Left hindlimb (tissue), 1 donor: ENCODE measurements around the gene LETM1.

ENCODE experiments used
- DNase-seq: peaks from one replicate; pipeline ENCODE4 v3.0.0-alpha.2; 2018

LETM1 gene

DNA sequence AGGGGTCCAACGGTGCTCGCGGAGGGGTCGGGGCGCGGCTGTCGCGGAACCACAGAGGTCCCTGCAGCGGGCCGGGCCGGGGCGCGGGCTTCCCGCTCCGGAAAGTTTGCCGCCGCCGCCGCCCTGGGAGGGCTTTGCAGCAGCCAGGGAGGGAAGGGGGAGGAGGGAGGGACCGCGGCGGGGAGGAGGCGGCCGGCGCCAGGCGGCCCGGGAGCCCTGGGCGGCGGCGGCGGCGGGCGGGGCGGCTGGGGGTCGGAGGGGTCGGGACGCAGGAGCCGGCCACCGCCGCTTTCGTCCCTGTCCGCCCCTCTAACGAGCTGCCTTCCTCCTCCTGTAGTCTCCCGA lies 62.5 kb downstream of the LETM1 start:
- no peak for DNase-seq

DNA sequence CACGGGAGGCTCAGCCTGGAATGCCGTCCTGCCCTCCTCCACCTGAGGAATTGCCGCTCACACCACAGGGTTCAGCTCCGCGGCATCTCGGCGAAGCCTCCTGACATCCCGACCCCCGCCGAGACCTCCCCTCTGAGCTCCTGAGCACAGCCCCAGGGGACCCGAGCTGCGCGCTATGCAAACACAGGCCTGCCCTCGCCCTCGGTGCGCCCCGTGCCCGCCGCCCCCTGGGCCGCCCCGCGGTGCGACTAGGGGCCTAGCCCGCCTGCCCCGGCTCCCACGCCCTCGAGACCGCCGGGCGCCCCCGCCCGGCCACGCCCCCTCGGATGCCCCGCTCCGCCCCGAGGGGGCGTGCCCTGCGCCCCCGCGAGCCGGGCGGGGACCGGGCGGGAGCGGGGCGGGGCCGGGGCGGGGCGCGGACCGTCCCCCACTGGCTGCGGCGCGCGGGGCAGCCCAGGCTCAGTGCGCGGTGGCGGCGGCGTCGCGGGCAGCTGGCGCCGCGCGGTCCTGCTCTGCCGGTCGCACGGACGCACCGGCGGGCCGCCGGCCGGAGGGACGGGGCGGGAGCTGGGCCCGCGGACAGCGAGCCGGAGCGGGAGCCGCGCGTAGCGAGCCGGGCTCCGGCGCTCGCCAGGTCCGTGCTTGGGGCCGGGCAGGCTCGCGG lies 63.0 kb downstream of the LETM1 start, which contains the start of gene FGFR3:
Gene FGFR3 (plus strand): TSS at position 462 of the 664 bp plus-strand sequence. CDS start 642 bp downstream, outside the sequence.
- no peak for DNase-seq

DNA sequence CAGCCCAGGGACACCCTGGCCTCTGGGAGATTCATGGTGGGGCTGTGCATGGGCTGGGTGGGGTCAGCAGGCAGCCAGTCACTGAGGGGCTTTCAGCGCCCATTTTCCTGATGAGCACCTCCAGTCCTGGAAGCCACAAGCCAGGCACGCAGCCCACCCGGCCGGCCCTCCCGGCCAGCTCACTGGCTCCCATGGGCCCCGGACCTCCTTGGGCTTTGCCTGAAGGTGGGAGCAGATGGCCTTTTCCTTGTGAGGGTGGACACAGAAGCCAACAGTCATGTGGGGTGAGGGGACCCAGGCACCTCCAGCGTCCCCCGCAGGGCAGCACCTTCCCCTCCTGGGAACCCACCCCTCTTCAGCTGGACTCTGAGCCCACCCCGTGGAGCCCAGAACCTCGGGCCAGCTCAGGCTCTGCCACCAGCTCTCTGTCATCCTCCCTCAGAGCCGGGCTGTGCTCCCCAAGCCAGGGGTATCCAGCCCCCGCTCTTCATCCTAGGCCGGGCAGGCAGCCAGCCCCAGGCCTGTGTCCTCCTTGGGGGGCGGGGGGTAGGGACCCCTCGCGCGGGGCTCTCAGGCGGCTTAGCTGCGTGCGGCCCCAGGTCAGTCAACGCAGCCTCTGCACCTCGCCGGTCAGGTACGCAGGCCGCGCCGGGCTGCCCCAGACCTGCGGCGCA lies 63.7 kb downstream of the LETM1 start:
- DNase-seq: no peak

DNA sequence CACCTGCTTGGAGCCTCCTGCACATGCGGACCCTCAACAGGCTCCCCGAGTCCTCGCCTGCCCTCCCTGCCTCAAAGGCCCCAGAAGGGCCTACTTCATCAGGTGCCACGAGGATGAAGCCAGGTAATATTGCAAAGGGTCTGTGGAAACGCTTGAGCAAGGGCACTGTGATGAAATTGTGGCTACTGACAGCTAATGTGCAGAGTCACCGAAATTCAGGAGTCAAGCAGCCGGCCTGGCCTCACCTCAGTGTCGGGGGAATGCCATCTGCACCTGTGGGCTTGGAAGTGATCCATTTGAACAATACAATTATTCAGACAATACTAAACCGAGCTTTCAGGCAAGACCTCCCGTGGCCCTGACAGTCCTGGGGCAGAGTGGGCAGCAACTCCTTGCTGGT lies 66.0 kb downstream of the LETM1 start:
- DNase-seq: no peak

DNA sequence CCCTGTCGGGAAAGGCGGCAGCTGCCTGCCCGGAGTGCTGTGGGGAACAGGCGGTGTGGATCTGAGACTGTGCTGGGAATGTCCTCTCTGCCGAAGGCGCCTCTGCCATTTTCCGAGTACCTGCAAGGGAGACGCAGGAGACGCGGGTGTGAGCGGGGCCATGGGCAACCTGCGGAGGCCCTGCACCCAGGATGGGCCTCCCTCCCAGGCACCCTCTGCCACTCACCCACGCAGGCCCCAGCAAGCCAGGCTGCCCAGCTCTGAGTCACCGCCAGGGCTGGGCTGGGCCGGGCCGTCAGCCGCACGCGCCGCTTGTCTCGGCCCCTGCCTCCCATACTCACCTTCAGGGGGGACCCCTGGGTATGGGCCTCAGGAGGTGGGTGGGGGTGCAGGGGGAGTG lies 66.4 kb downstream of the LETM1 start:
- DNase-seq: no peak

DNA sequence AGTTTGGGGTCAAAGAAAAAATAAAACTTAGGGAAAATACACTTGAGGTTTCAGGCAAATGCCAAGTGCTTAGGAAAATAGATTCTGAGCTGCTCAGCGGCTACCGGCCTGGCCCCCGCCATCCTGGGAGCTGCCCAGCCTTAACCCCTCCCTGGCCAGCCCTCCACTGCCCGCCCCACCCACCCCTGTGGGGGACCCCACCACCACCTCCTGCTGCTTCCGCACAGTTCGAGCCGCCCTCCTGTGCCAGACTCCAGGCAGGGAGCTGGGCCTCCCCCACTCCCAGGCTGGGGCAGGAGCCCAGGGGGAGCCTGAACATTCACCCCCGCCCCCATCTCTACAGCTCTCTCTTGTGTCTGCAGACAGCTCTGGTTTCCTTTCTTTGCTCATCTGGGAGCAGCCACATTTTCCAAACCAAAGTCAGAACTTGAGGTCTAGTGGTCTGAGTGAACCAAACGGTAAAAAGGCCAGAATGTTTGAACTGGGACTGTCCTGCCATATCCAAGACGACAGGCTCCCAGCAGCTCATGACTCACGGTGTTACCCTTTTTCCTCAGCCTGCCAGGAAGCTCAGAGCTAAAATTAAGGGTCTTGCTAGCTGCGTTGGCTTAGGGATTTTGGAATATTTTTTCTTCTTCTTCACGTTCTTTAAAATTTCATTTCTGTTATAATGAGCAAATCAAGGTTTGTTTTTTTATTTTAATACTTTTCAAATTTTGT lies 67.5 kb downstream of the LETM1 start:
- DNase-seq: peak; percentile 68

DNA sequence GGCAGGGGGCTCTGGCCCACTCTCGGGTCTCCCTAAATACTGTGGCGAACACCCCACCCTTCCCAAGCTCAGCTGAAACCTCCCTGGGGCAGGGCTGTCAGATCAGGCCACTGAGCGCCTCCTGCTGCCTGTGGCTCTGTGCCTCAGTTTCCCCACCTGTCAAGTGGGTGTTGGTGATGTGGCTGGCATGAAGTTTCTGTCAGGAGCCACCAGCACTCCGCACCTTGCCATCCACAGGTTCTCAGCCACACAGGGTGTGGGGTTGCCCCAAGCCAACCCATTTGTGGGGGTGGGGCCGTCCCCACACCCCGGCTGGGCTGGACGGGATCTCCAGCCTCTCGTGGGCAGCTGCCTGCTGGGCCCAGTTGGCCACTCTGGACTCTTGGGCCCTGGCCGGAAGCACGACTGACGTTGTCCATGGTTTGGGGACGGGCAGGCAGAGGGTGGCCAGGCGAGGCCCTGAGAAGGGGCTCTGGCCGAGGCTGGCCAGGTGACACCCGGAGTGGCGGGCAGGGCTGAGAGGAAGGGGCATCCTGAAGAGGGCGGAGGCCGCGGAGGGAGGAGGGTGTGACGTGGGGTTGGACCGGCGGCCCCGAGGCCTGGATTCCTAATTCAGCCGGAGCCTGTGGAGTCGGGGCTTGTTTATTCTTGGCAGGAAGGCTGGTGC lies 68.4 kb downstream of the LETM1 start:
- no peak for DNase-seq

DNA sequence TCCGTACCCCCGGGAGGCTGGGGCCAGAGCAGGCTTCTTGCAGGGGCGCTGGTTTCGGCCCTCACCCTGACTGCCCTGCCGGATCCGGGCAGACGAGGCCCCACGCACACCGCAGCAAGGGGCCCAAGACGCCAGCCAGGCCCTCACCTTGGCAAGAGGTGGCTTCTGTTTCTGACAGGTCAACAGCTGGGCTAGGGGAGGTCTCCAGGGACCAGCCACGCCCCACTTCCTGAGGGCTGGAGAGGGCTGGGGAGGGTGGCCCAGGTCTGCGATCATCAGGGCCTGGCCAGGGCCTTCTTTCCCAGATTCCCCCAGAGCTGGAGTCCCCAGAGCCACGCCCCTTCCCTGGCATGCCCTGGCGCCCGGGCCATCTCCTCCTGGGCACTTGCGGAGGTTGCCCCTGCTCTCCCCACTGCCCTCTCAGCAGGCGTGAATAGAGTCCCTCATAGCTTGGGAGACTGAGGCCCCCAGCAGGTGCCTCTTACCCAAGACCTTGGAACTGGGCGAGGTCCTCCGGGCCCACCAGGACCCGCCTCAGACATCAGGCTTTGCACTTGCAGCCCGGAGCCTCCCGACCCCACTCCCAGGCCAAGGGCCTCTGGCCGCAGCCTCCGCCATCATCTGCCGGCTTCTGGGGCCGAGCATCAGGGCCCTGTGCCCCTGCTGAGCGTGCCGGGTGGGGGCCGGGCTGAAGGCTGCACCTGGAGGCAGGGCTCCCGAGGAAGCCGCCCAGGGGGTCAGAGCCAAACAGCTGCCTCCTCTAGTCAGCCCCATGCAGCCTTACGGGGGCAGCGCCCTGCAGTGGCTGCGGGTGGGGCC lies 69.2 kb downstream of the LETM1 start:
- no peak for DNase-seq

DNA sequence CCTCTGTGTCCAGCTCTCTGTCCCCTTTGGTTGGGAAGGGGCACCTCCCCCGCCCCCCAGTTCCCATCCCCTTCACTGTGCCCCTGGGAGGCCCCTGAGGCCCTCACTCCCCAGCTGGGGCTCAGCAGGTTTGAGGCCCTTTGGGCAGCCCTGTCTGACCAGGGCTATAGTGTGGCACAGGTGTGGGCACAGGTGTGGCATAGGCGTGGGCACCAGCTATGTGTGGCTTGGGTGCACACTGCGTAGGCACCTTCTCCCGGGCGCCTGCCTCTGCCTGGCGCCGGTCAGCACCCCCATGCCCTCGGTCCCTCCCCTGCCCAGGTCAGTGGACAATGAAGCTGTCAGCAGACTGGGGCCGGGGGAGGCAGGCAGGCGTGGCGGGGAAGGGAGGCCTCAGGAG lies 70.4 kb downstream of the LETM1 start:
- no peak for DNase-seq

DNA sequence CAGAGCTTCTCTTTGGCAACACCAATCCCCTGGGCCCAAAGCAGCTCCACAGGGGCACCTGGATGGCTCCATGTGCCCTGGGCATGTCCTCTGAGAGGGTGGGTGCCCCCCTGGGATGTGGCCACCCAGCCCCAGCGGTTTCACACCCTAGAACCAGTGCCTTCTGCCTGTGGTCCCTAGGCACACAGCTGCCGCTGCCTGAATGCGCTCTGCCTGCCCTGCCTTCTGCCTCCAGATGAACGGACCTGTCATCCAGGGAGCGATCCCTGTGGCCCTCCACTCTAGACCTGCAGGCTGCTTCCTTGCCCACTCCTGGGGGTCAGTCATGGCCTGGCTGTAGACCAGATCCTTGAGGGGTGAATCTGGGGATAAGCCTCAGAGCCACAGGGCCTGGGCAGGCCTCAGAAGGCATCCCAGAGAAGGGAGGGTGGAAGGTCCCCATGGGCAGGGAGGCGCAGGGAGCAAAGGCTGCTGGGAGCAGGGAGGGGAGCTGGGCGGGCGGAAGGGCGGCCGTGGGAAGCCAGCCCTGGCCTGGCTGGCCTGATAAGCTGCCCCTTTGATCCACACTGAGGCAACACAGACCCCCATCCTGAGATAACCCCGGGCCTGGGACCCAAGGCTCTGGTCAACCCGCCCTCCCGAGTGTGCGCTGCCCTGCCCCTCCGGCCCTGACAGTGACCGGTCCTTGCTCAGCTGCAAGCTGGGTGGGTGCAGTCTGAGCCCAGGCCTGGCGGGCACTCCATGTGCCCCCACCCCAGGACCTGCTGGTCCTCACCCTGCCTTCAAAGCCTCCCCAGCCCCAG lies 71.0 kb downstream of the LETM1 start:
- DNase-seq: no peak

DNA sequence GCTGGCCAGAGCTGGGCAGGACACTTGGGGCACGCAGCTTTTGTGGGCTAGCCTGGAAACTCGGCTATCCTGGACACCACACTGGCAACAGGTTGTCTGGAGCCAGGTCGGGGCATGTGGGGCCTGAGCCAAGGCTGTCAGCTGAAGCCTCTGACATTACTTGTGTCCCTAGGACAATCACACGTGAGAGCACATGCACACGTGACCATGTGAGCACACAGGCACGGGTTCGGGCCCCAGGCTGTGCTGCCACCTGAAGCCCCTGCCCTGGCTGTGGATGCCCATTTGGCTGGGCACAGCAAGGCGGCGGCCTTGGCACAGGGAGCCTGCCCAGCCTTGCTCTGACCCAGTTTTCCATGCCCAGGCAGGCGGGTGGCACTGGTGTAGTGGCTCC lies 71.6 kb downstream of the LETM1 start:
- DNase-seq: no peak

DNA sequence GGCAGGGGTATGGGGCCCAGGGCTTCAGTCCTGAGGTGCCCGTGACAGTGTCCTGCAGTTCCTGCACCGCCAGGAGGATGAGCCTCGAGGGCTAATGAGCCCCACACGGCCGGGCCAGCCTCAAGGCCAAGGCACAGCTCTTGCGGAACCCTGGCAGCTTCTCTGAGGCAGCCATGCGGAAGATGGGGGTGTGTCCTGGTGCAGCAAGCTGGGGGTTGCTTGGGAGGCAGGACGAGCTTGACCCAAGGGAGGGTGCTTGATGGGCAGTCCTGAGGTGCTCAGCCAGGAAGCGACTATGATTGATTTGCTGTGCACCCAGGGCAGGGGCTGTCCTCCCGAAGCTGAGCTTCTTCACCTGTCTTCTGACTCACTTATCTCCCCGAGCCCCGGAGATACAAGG lies 72.0 kb downstream of the LETM1 start:
- DNase-seq: no peak

DNA sequence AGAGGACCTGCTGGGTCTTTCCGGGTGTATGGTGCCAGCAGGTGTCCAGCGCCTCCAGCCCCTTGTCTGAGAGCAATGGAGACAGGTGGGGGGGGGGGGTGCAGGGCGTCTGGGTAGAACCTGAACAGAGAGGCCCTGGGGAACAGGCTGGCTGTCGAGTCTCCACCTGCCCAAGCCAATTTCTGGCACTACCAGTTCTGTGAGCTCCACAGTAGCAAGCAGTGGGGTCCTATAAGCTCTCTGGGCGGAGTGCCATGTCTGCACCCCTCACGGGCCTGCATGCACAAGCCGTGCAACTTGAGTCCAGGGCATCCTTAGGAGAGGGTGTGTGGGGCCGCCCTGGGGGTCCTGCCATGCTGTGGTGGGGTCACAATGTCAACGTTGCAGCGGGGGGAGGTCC lies 72.9 kb downstream of the LETM1 start:
- DNase-seq: no peak

DNA sequence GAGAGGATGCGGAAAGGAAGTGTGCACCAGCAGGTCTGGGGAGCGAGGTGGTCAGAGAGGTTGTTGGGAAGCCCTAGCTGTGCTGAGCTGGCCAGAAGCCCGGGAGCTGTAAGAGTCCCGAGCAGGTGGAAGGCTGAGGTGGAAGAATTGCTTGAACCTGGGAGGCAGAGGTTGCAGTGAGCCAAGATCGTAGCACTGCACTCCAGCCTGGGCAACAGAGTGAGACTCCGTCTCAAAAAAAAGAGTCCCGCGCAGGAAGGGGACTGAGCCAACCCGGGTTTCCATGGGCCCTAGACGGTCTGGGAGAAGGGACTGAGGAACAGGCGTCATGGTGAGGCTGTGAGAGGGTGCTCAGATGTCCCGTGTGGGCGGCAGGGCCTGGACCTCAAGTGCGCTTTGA lies 75.5 kb downstream of the LETM1 start:
- no peak for DNase-seq

DNA sequence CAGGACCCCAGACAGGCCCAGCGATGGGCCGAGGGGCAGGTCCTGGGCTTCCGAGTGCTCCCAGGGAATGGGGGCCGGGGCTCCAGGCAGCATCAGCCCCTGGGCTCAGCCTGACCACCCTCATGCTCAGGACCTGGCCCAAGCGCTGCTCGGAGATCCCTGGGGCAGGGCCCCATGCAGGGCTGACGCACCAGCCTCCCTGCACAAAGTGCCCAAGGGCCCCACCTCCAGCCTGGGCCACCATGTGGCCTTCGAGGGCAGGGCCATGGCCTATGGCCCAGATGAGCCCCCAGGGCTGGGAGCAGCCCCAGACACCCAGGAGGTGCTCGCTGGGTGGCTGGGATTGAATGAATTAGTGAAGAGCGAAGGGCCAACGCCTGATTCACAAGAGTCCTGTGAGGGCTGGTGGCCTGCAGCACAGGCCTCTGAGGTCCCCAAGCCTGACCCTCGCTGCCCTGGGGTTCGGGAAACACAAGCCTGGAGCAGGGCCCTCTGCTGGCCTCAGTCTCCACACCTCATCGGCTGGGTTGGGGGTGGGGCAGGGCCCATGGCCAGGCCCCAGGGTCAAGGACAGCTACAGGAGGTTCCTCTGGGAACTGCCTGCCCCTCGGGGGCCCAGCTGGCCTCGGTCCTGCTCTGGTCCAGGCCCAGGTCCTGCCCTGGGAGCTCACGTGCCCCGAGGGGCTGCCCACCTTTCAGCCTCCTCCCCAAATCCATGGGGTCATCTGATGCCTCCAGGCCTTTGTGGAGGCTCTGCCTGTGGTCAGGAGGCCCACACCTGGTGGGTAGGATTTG lies 76.2 kb downstream of the LETM1 start:
- DNase-seq: no peak

DNA sequence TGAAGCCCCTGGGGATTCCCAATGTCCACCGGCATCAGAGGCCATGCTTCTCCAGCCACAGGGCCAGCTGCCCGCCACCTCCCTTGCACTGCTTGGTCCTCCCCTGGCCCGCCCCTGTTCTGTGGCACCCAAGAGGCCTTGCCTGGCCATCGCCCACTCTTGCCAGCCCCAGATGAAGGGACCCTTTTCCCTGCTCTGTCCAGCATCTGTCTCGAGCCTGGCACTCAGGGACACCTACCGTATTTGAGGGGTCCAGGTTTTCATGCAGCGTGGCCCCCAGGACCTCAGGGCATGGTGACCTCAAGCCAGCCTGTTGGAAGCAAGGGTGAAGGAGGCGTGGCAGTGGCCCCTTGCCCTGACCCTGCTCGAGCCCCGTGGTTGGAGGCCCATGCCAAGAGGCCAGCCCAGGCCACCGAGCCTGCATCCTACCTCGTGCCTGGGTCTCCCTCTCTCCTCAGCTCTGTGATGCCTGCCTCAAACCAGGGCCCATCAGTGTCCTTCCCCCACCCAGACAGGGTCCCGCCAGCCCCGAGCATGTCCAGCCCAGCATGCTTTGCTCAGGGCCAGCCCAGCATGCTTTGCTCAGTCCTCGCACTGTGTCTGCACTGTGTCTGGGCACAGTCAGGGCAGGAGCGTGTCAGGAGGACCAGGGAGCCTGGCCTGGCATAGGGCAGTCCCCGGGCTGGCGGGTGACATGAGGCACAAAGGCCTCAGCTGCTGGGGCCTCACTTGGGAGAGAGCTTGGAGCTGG lies 77.1 kb downstream of the LETM1 start:
- DNase-seq: no peak

DNA sequence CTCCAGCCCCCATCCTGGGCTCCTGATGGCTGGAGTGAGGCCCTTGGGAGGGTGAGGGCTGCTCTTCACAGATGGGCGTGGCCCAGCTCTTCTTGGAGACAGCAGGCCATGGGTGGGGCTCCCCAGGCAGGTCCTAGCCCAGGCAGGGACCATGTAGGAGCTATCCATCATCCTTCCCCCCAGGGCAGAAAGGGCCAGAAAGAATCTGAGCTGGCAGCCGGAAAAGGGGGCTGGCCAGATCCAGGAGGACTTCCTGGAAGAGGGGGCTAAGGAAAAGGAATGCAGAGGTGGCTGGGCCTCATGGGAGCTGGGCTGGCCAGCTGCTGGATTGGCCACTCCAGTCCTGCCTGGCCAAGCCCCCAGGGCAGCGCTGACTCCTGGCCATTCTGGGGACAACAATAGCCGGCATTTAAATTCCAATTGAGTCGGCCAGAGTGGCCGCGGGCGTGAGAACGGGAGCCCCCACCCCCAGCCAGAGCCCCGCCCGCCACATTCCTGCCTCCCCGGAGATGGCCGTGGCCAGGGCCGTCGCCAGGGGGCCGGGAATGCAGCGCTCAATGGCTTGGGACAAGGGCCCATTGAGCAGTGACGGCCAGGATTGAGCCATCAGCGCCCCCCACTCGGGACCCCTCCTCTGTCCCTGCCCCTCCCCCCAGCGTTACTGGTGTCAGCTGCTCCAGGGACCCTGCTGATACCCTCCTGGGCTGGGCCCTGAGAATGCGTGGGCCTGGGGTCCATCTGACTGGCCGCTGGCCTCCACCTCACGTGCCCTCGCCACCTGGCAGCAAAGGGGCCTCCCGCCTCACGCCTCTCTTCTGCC lies 77.9 kb downstream of the LETM1 start:
- DNase-seq: no peak

DNA sequence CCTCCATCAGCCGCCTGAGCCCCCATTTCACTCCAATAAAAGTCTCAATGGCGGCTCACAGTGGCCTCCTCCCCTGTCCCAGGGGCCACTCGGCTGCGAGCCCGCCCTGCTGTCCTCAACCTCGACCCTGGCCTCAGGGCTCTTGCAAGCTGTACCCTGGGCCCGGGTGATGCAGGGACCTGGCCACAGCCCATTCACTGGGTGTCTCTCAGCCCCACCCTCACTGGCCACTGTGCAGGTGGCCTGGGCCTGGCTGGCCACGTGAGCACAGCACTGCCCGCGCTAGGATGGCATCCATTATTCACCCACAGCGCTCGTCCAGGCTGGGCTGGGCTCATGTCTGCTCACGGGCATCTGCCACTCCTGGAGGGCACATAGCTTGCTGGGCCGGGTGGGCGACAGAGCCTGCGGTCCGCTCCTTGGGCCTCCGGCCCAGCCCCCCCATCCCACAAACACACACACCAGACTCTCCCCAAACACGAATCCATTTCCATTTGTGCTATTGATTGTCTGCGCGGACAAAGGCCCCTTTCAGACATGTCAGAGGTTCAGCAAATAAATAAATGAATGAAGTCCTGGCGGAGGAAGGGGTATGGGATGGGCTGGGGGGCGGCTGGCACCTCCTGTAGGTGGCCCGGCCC lies 79.3 kb downstream of the LETM1 start:
- DNase-seq: no peak
